ENCODE results near the gene KIF13A. TPM values are rescaled to one million over a fixed set of nuclear protein-coding genes. Genes with fewer than 3 reads are reported as not detected.

The KIF13A gene
- total and polyA plus RNA-seq, 10 donors, result 3.7 to 32.0 (median 19.9) TPM

DNA sequence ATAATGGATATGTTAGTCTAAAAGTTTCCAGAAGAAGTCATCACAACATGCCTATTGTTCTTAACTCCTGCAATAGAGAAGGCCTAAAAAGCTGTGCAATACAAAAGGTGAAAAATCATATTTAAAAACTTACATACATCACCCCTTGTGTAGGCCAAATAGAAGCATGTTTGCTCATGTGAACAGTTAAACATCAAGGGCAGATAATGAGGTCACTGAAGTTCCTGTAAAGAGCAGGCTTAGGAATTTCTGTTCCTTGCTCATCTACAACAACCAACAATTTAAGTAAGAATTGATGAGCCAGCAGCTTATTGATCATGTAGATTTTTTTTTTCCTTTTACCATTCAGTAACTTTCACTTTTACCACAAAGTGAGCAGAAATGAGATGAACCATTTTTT is 273.3 kb downstream of the KIF13A start:
- H3K36me3 ChIP-seq, result no peaks in the 10 kb centered on the region
- no peak overlapping the region for H3K4me3 ChIP-seq
- no peaks in the 10 kb centered on the region for H3K27me3 ChIP-seq (replicated peaks in 1 of 7)
- DNase-seq, result no peak
- H3K27ac ChIP-seq, result no peak overlapping the region
- intact Hi-C loops (cut with DNase I; ENCODE audit: low total_unique reads), result no loop called here
- no peak for TF ChIP-seq POLR2A (IDR thresholded peaks at IDR 0.05)
- no peak for TF ChIP-seq POLR2AphosphoS5 (IDR thresholded peaks at IDR 0.05)
- TF ChIP-seq, protein P1, sequence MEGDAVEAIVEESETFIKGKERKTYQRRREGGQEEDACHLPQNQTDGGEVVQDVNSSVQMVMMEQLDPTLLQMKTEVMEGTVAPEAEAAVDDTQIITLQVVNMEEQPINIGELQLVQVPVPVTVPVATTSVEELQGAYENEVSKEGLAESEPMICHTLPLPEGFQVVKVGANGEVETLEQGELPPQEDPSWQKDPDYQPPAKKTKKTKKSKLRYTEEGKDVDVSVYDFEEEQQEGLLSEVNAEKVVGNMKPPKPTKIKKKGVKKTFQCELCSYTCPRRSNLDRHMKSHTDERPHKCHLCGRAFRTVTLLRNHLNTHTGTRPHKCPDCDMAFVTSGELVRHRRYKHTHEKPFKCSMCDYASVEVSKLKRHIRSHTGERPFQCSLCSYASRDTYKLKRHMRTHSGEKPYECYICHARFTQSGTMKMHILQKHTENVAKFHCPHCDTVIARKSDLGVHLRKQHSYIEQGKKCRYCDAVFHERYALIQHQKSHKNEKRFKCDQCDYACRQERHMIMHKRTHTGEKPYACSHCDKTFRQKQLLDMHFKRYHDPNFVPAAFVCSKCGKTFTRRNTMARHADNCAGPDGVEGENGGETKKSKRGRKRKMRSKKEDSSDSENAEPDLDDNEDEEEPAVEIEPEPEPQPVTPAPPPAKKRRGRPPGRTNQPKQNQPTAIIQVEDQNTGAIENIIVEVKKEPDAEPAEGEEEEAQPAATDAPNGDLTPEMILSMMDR (IDR thresholded peaks at IDR 0.05 in 8 of 11, conservative IDR thresholded peaks at IDR 0.05 in 3 of 11), result no peak
- no peaks in the 10 kb centered on the region for H3K4me1 ChIP-seq
- no peaks in the 10 kb centered on the region for H3K9me3 ChIP-seq

- intact Hi-C loops (cut with DNase I; ENCODE audit: low total_unique reads), result no loop called here
- 58 to 82% (median 73%) methylated on average over 1 of the region's 1 CpG for WGBS, 5 donors
- TF ChIP-seq POLR2AphosphoS5 (IDR thresholded peaks at IDR 0.05), result no peak
- no peak for TF ChIP-seq POLR2A (IDR thresholded peaks at IDR 0.05)
- TF ChIP-seq, protein P1 (IDR thresholded peaks at IDR 0.05 in 8 of 11, conservative IDR thresholded peaks at IDR 0.05 in 3 of 11), result no peak
Measured at GRCh38 chr6:17712576-17712975, 274.9 kb downstream of the KIF13A start.

GRCh38 chr6:17710331-17710730 is 277.1 kb downstream of the KIF13A start:
- Histone ChIP-seq H3K4me3 (no peak overlapping the region), H3K36me3 (no peaks in the 10 kb centered on the region), H3K27ac (no peak overlapping the region), H3K4me1 (peaks cover 0 to 17% (median 7%) of the 10 kb centered on the region in 6 donors), H3K27me3 (replicated peaks in 1 of 7) (no peaks in the 10 kb centered on the region), H3K9me3 (no peaks in the 10 kb centered on the region)
- DNase-seq, result no peak
- intact Hi-C loops (cut with DNase I; ENCODE audit: low total_unique reads), result no loop called here
- TF ChIP-seq POLR2AphosphoS5 (IDR thresholded peaks at IDR 0.05), result no peak
- TF ChIP-seq, protein P1 (IDR thresholded peaks at IDR 0.05 in 8 of 11, conservative IDR thresholded peaks at IDR 0.05 in 3 of 11), result no peak
- WGBS, 5 donors, result 72 to 87% (median 86%) methylated on average over 3 of the region's 3 CpGs

More at GRCh38 chr6:17712576-17712975, 274.9 kb downstream of the KIF13A start:
- no peaks in the 10 kb centered on the region for H3K27me3 ChIP-seq (replicated peaks in 1 of 7)
- no peaks in the 10 kb centered on the region for H3K9me3 ChIP-seq
- H3K36me3 ChIP-seq, result no peaks in the 10 kb centered on the region
- no peak overlapping the region for H3K4me3 ChIP-seq
- peaks cover 0 to 4% (median under 1%) of the 10 kb centered on the region in 6 donors for H3K4me1 ChIP-seq
- H3K27ac ChIP-seq, result no peak overlapping the region
- no peak for DNase-seq

DNA sequence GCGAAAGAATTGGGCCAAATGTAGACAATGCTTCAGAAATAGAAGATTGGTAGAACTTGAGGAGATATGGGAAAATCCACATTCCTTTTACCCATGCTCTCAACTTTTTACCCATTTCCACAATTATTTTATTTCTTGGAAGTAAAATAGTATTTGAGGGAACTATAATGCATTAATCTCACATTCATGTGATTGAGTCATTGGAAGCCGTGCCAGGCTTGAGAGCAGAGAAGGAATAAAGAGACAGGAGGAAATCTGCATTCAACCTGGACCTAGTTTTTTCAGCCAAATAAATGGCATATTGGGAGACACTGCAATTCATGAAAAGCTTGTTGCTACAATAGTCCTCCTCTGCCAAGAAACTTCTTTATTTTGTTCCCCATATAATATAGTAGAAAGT is 278.0 kb downstream of the KIF13A start:
- Histone ChIP-seq H3K4me1 (peaks cover 4 to 25% (median 16%) of the 10 kb centered on the region in 6 donors), H3K27ac (no peak overlapping the region), H3K36me3 (no peaks in the 10 kb centered on the region), H3K27me3 (replicated peaks in 1 of 7) (no peaks in the 10 kb centered on the region), H3K4me3 (no peak overlapping the region), H3K9me3 (no peaks in the 10 kb centered on the region)
- no peak for DNase-seq
- intact Hi-C loops (cut with DNase I; ENCODE audit: low total_unique reads), result loop anchor here (10.0 kb wide), 1 partner anchor 105 kb away; the partner anchor contains the start of gene FAM8A1
- 94 to 99% (median 98%) methylated on average over 2 of the region's 2 CpGs for WGBS, 5 donors
- TF ChIP-seq, protein P1 (IDR thresholded peaks at IDR 0.05 in 8 of 11, conservative IDR thresholded peaks at IDR 0.05 in 3 of 11), result no peak
- no peak for TF ChIP-seq POLR2AphosphoS5 (IDR thresholded peaks at IDR 0.05)
- no peak for TF ChIP-seq POLR2A (IDR thresholded peaks at IDR 0.05)

Small RNA genes lying within 50 kb of the gene (small RNA-seq; reads per million reads assigned to genes)
- gene RF00019, result 0 reads per million in 4 donors
- gene RNA5SP204, result 11.3 to 23.4 (median 17.1) reads per million in 4 donors

Other genes with a start within 250 kb of the KIF13A start
- gene NHLRC1, start 135.0 kb upstream of the KIF13A start, total RNA-seq, result 1 to 10 TPM in 5 of 7 donors, under 1 TPM in 2; 0.79 to 3.4 (median 1.1) TPM
- gene NHLRC1, start 135.0 kb upstream of the KIF13A start, polyA plus RNA-seq, result 1 to 10 TPM; 1.4 to 2.4 (median 1.5) TPM
- 10 to 100 TPM in 6 of 7 donors, 1 to 10 TPM in 1; 7.4 to 16.8 (median 11.4) TPM for gene TPMT, start 167.4 kb upstream of the KIF13A start, total RNA-seq
- gene TPMT, start 167.4 kb upstream of the KIF13A start, polyA plus RNA-seq, result 10 to 100 TPM in 2 of 3 donors, 1 to 10 TPM in 1; 9.5 to 12.9 (median 10.5) TPM
- 10 to 100 TPM; 18.6 to 27.0 (median 21.8) TPM for gene KDM1B, start 167.8 kb upstream of the KIF13A start, total RNA-seq
- 1 to 10 TPM; 3.6 to 6.8 (median 3.9) TPM for gene KDM1B, start 167.8 kb upstream of the KIF13A start, polyA plus RNA-seq

All from spleen (tissue), 11 donors.